ENCODE measurements around the gene ELF5. TPM values are rescaled to one million over a fixed set of nuclear protein-coding genes. Genes with fewer than 3 reads are reported as not detected.

Gene ELF5
- total and polyA plus RNA-seq, 10 of the 15 experiments (the other 5 are each of a cell fraction or from before 2014, with no cell fraction given): not detected

DNA sequence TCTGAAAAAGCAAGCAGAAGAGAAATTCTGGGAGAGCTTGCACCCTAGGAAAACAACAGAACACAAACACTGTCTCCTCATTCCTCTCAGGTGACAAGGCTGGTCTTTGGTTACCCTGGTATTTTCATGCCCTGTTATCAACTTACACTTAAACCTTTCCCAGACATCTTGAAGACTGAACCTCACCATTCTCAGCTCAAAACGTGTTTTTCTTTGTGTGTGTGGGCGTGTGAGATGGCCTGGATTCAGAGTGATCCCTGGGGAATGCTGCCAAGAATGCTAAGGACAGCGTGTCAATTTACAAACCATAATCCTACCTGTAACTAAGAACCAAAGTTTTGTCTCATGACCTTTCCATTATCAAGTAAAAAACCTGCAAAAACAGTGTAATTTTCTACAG, 33.3 kb downstream of the ELF5 start:
- H3K27ac ChIP-seq (ENCODE audit: control insufficient read depth, insufficient read depth): no peak overlapping the region
- FAIRE-seq: no peak
- no peak for TF ChIP-seq RUNX3 (IDR thresholded peaks at IDR 0.05; ENCODE audit: low read length)
- no peak for TF ChIP-seq TBL1XR1 (IDR thresholded peaks at IDR 0.05; ENCODE audit: low read depth, low read length)
- no peak for TF ChIP-seq NFIC (IDR thresholded peaks at IDR 0.05; ENCODE audit: low read depth, low read length)
- no peak for TF ChIP-seq ZNF207 (IDR thresholded peaks at IDR 0.05; ENCODE audit: borderline replicate concordance)
- no peak for TF ChIP-seq POLR2AphosphoS5 (IDR thresholded peaks at IDR 0.05; ENCODE audit: low read length)
- TF ChIP-seq NR2C2 (IDR thresholded peaks at IDR 0.05; ENCODE audit: borderline replicate concordance, control insufficient read depth, insufficient read length, low read depth): no peak
- no peak for TF ChIP-seq SREBF2 (IDR thresholded peaks at IDR 0.05; ENCODE audit: low read length)
- no peak for TF ChIP-seq EED (IDR thresholded peaks at IDR 0.05; ENCODE audit: low read depth)
- TF ChIP-seq NRF1 (conservative IDR thresholded peaks at IDR 0.05; ENCODE audit: low read depth, low read length): no peak
- TF ChIP-seq ZNF217 (IDR thresholded peaks at IDR 0.05): no peak
- TF ChIP-seq IRF4 (IDR thresholded peaks at IDR 0.05; ENCODE audit: low read depth, low read length): no peak
- TF ChIP-seq, protein P1, sequence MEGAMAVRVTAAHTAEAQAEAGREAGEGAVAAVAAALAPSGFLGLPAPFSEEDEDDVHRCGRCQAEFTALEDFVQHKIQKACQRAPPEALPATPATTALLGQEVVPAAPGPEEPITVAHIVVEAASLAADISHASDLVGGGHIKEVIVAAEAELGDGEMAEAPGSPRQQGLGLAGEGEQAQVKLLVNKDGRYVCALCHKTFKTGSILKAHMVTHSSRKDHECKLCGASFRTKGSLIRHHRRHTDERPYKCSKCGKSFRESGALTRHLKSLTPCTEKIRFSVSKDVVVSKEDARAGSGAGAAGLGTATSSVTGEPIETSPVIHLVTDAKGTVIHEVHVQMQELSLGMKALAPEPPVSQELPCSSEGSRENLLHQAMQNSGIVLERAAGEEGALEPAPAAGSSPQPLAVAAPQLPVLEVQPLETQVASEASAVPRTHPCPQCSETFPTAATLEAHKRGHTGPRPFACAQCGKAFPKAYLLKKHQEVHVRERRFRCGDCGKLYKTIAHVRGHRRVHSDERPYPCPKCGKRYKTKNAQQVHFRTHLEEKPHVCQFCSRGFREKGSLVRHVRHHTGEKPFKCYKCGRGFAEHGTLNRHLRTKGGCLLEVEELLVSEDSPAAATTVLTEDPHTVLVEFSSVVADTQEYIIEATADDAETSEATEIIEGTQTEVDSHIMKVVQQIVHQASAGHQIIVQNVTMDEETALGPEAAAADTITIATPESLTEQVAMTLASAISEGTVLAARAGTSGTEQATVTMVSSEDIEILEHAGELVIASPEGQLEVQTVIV (IDR thresholded peaks at IDR 0.05; ENCODE audit: borderline replicate concordance, partially characterized antibody): no peak
- TF ChIP-seq NBN (IDR thresholded peaks at IDR 0.05): no peak
- TF ChIP-seq, protein P2, sequence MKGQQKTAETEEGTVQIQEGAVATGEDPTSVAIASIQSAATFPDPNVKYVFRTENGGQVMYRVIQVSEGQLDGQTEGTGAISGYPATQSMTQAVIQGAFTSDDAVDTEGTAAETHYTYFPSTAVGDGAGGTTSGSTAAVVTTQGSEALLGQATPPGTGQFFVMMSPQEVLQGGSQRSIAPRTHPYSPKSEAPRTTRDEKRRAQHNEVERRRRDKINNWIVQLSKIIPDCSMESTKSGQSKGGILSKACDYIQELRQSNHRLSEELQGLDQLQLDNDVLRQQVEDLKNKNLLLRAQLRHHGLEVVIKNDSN (IDR thresholded peaks at IDR 0.05; ENCODE audit: borderline replicate concordance, extremely low read length, insufficient read depth, low read depth, low read length): no peak
- TF ChIP-seq JUNB (IDR thresholded peaks at IDR 0.05): no peak
- no peak for TF ChIP-seq KDM1A (IDR thresholded peaks at IDR 0.05; ENCODE audit: borderline replicate concordance)
- TF ChIP-seq, protein P3, sequence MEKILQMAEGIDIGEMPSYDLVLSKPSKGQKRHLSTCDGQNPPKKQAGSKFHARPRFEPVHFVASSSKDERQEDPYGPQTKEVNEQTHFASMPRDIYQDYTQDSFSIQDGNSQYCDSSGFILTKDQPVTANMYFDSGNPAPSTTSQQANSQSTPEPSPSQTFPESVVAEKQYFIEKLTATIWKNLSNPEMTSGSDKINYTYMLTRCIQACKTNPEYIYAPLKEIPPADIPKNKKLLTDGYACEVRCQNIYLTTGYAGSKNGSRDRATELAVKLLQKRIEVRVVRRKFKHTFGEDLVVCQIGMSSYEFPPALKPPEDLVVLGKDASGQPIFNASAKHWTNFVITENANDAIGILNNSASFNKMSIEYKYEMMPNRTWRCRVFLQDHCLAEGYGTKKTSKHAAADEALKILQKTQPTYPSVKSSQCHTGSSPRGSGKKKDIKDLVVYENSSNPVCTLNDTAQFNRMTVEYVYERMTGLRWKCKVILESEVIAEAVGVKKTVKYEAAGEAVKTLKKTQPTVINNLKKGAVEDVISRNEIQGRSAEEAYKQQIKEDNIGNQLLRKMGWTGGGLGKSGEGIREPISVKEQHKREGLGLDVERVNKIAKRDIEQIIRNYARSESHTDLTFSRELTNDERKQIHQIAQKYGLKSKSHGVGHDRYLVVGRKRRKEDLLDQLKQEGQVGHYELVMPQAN (conservative IDR thresholded peaks at IDR 0.05): no peak
- no peak overlapping the region for H2AFZ ChIP-seq (ENCODE audit: control insufficient read depth, low read depth, low read length)
- H3K79me2 ChIP-seq (ENCODE audit: control insufficient read depth, insufficient read depth, low read length): no peaks in the 10 kb centered on the region
- H3K27me3 ChIP-seq (replicated peaks in 1 of 2; ENCODE audit: control insufficient read depth in 2 of 2, insufficient read depth in 2 of 2, low read length in 1 of 2): no peaks in the 10 kb centered on the region
- H3K9me3 ChIP-seq (replicated peaks; ENCODE audit: control insufficient read depth, insufficient read depth, low read length): no peaks in the 10 kb centered on the region
- H3K9ac ChIP-seq (ENCODE audit: control insufficient read depth, insufficient read depth, low read length): no peak overlapping the region
- H3K4me3 ChIP-seq: no peak overlapping the region
- RAD21 ChIA-PET (ENCODE audit: unreplicated experiment): no interaction called here
- in situ Hi-C loops (cut with MboI): loop anchor here (25.0 kb wide), 1 partner anchor 318 kb away; no protein-coding TSS in a partner anchor
- POLR2A ChIA-PET: no interaction called here
- WGBS (ENCODE audit: insufficient coverage, insufficient replicate concordance, low lambda C conversion rate, missing lambda C conversion rate): 10% methylated on average over 3 of the region's 3 CpGs
- no peak for ATAC-seq
- H4K20me1 ChIP-seq (ENCODE audit: control insufficient read depth, insufficient read depth): no peaks in the 10 kb centered on the region
- no peaks in the 10 kb centered on the region for H3K4me1 ChIP-seq (ENCODE audit: control insufficient read depth, insufficient read depth, low read length)
- H3K36me3 ChIP-seq (ENCODE audit: control insufficient read depth in 2 of 2, insufficient read depth in 2 of 2, low read length in 1 of 2): no peaks in the 10 kb centered on the region
- SMC1A ChIA-PET (ENCODE audit: uncharacterized antibody, unreplicated experiment): interaction anchor here (0.6 to 0.9 kb wide), 4 partner anchors 9 to 97 kb away, joined by 3 to 4 read pairs (median 3); no protein-coding TSS in a partner anchor
- H3K4me2 ChIP-seq (ENCODE audit: control insufficient read depth, insufficient read depth): no peak overlapping the region
- intact Hi-C loops (cut with micrococcal nuclease; ENCODE audit: unreplicated experiment): no loop called here
- no TSS peak for BruUV-seq (replicated peaks)
- CTCF ChIA-PET: interaction anchor here (0.5 to 5.5 kb wide), 5 partner anchors 8 to 118 kb away, joined by 3 to 24 read pairs (median 3); no protein-coding TSS in a partner anchor
- DNase-seq (ENCODE audit: low read depth, low spot score): no peak
